Pancreas (tissue), 10 donors: Measurements from ENCODE around the gene PCDH1. TPM values are rescaled to one million over a fixed set of nuclear protein-coding genes. Genes with fewer than 3 reads are reported as not detected.
"Not testable (repeated sequence)": the region's sequence is repeated elsewhere in the genome, so short reads cannot be mapped to it uniquely, and the experiment has no call there.

Source experiments
- ATAC-seq, 4 donors: fragments of 200-7000 bp; cut with Tn5 transposase; one replicate each; pipeline versions ENCODE4 v1.8.0 to v1.9.1; 2020; ENCODE audit warnings: mild to moderate bottlenecking in 4 of 4, moderate library complexity in 4 of 4
- DNase-seq, 6 donors: peaks; one replicate each; pipeline ENCODE4 v3.0.0-alpha.2; 2020
- FAIRE-seq: peaks from 2 replicates; lab custom pipeline; 2012; peaks lifted over from hg19 to GRCh38; lab: Jason Lieb, UNC
- H3K27ac ChIP-seq, 4 donors: fragments of 200-600 bp; sonication (generic); 1 replicate in 3 of 4; 2 replicates in 1 of 4; pipeline versions ENCODE4 v1.5.0 to v1.8.0; 2020
- H3K27me3 ChIP-seq, 4 donors: fragments of 200-600 bp; one replicate each; pipeline ENCODE4 v1.8.0; 2021
- H3K36me3 ChIP-seq, 3 donors: fragments of 200-600 bp; sonication (generic) in 1 of 3; one replicate each; pipeline versions ENCODE4 v1.5.0 to v1.8.0; 2020 to 2021
- H3K4me1 ChIP-seq, 3 donors: fragments of 200-600 bp; one replicate each; pipeline ENCODE4 v1.8.0; 2021
- H3K4me3 ChIP-seq, 4 donors: fragments of 200-600 bp; sonication (generic) in 2 of 4; one replicate each; pipeline versions ENCODE4 v1.5.0 to v1.8.0; 2020 to 2021
- H3K9me3 ChIP-seq, 4 donors: fragments of 200-600 bp; one replicate each; pipeline ENCODE4 v1.8.0; 2021
- WGBS, 2 donors: extraction: QIAGEN DNeasy Blood & Tissue Kit; methylation state at CpG; one replicate each; pipeline ENCODE4 v1.1.7; 2013; 5-methylcytosine and 5-hydroxymethylcytosine counted together
- intact Hi-C, 3 donors: fragments of 100-400 bp; cut with DNase I; formaldehyde crosslinking; loops; one replicate each; pipeline versions ENCODE4 v1.11.1 to v1.14.2; 2022
- polyA plus RNA-seq, 2 donors: library from polyadenylated mRNA; stranded (reverse); fragments of 200-250 nt; gene quantifications; one replicate each; pipeline ENCODE4 v1.2.3, GENCODE V29; 2013
- total RNA-seq, 6 donors: library from RNA; stranded (reverse); fragmentation: NEBNext Ultra II Directional in 4 of 6; extraction: Animal tissue kit (Norgen Biotek cat#: 25700) in 4 of 6; gene quantifications; one replicate each; pipeline versions ENCODE4 v1.2.1 to v1.2.4, GENCODE V29; 2021 to 2023
- TF ChIP-seq, protein P1 (sequence below), 4 donors: fragments of 200-600 bp; sonication (generic) in 3 of 4; IDR thresholded peaks; one replicate each; pipeline versions ENCODE4 v1.5.0 to v1.8.0; 2021; ENCODE audit warnings: antibody characterized with exemption in 4 of 4
- donor health status: healthy with polysubstance abuse.
- donor health status: DM: no; HTN: no; CAD: no; lungs with moderate emphysema.
- donor health status: DM: no; HTN: no; CAD: no.
- donor health status: control.
- donor health status: control.
- donor health status: Bipolar disorder and iron deficiency.
- donor health status: DM: yes; HTN: yes; CAD: no.
- donor health status: DM: no; HTN: no; CAD: no.
- donor health status: DM: no; HTN: no; CAD: no.
- donor health status: DM: yes; HTN: yes; CAD: no.

Gene PCDH1
- total and polyA plus RNA-seq, 8 donors, result 6.8 to 30.7 (median 13.4) TPM

DNA sequence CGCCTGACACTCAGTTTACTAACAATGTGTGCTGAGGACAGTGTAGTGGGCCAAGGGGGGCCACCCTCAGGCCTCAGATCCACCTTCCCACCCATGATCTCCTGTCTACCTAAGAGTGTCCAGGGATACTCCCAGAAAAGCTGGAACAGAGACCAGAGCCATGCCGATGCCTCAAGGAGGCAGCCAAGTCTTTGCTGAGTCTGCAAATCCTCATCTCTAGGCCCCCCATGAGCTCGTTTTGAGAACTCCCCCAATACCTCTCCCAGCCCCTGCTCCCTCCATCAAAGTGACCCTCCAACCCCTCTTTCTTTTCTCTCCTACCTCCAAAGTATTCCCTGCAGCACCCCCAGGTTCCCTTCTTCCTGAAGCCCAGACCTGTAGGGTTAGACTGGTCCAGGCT, 53.5 kb downstream of the PCDH1 start:
- ATAC-seq, result no peak
- TF ChIP-seq, protein P1, sequence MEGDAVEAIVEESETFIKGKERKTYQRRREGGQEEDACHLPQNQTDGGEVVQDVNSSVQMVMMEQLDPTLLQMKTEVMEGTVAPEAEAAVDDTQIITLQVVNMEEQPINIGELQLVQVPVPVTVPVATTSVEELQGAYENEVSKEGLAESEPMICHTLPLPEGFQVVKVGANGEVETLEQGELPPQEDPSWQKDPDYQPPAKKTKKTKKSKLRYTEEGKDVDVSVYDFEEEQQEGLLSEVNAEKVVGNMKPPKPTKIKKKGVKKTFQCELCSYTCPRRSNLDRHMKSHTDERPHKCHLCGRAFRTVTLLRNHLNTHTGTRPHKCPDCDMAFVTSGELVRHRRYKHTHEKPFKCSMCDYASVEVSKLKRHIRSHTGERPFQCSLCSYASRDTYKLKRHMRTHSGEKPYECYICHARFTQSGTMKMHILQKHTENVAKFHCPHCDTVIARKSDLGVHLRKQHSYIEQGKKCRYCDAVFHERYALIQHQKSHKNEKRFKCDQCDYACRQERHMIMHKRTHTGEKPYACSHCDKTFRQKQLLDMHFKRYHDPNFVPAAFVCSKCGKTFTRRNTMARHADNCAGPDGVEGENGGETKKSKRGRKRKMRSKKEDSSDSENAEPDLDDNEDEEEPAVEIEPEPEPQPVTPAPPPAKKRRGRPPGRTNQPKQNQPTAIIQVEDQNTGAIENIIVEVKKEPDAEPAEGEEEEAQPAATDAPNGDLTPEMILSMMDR (IDR thresholded peaks at IDR 0.05), result no peak
- DNase-seq, result no peak
- H3K4me1 ChIP-seq, result no peaks in the 10 kb centered on the region
- H3K4me3 ChIP-seq, result no peak overlapping the region
- no peak for FAIRE-seq
- no peaks in the 10 kb centered on the region for H3K27me3 ChIP-seq
- no peaks in the 10 kb centered on the region for H3K36me3 ChIP-seq
- no peak overlapping the region for H3K27ac ChIP-seq
- intact Hi-C loops, result no loop called here
- WGBS, 2 donors, result 67 to 69% methylated on average over 3 of the region's 3 CpGs
- H3K9me3 ChIP-seq, result no peaks in the 10 kb centered on the region

DNA sequence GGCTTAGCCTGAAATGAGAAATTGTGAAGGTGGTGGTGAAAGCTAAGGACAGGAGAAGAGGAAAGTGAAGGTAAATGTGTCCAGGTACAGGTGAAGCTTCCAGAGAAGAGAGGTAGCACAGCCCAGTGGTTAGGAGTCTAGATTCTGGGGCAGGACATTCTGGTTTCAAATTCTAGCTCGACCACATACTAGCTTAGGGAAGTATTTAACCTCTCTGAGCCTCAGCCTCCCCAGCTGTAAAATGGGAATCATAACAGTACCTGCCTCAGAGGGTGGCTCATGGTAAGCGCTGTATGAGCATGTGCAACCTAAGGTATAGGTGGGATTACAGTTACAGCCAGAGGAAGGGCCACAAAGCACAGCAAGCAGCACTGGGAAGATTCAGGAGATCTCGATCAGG, 55.2 kb downstream of the PCDH1 start:
- H3K9me3 ChIP-seq, result no peaks in the 10 kb centered on the region
- no peaks in the 10 kb centered on the region for H3K4me1 ChIP-seq
- DNase-seq, result no peak
- FAIRE-seq, result no peak
- no peak overlapping the region for H3K4me3 ChIP-seq
- intact Hi-C loops, result no loop called here
- TF ChIP-seq, protein P1 (IDR thresholded peaks at IDR 0.05), result no peak
- H3K36me3 ChIP-seq, result no peaks in the 10 kb centered on the region
- no peak for ATAC-seq
- H3K27me3 ChIP-seq, result no peaks in the 10 kb centered on the region
- WGBS, 2 donors, result 76 to 82% methylated on average over 3 of the region's 3 CpGs
- H3K27ac ChIP-seq, result no peak overlapping the region

DNA sequence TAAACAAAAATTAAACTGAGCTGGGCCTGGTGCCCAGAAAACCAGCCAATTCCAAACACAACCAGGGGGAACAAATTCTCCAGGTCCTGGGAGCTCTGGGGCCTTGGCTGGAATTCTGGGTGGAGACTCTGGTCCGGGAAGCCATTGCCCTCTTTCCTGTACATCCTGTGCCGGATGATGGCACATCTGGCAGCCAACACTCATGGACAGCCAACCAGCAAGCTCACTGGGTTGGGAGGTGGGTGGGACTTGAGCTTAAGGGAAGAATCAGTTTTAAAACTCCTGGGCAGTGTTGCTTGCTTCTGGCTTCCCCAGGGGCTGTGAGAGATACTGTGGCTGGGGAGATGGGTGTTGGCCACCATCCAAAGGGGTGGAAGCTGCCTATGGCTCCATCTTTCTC, 56.1 kb downstream of the PCDH1 start:
- ATAC-seq (no peak), DNase-seq (no peak), FAIRE-seq (no peak)
- intact Hi-C loops, result no loop called here
- TF ChIP-seq, protein P1 (IDR thresholded peaks at IDR 0.05), result no peak
- H3K36me3 ChIP-seq, result no peaks in the 10 kb centered on the region
- H3K27me3 ChIP-seq, result no peaks in the 10 kb centered on the region
- 48 to 62% methylated on average over 2 of the region's 2 CpGs for WGBS, 2 donors
- no peak overlapping the region for H3K27ac ChIP-seq
- no peaks in the 10 kb centered on the region for H3K4me1 ChIP-seq
- no peaks in the 10 kb centered on the region for H3K9me3 ChIP-seq
- H3K4me3 ChIP-seq, result no peak overlapping the region

DNA sequence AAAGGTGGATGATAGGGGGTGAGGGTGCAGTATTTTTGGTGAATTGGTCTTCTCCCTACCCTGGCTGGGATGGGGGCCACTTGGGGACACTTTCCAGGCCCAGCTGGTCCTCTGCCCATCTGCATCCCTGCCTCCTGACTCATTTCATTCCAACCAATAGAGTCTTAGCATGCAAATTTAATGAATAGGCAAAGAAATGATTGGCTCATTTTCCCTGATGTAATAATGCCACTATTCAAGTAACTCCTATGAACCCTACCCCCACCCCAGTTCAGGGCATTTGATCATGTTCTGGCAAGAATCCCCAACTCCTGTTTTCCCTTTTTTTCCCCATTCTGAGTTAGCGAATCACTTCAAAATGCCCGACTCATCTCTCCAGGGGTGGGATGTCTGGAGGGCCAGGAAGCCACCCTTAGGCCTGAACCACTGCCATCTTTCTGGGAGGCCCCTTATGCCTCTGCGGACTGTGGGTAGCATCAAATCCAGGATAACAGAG, 56.7 kb downstream of the PCDH1 start:
- TF ChIP-seq, protein P1 (IDR thresholded peaks at IDR 0.05), result no peak
- no peaks in the 10 kb centered on the region for H3K36me3 ChIP-seq
- ATAC-seq, result no peak
- no peak for FAIRE-seq
- no peak overlapping the region for H3K27ac ChIP-seq
- no peaks in the 10 kb centered on the region for H3K27me3 ChIP-seq
- no peak overlapping the region for H3K4me3 ChIP-seq
- intact Hi-C loops, result no loop called here
- H3K4me1 ChIP-seq, result no peaks in the 10 kb centered on the region
- DNase-seq, result no peak
- WGBS, 2 donors, result 74 to 76% methylated on average over 3 of the region's 3 CpGs
- no peaks in the 10 kb centered on the region for H3K9me3 ChIP-seq

DNA sequence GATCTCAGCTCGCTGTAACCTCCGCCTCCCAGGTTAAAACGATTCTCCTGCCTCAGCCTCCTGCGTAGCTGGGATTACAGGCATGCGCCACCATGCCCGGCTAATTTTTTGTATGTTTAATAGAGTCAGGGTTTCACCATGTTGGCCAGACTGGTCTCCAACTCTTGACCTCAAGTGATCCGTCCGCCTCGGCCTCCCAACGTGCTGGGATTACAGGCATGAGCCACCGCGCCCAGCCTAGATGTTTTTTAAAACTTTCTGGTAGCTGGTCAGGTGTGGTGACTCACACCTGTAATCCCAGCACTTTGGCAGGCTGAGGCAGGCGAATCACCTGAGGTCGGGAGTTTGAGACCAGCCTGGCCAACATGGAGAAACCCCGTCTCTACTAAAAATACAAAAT, 57.5 kb downstream of the PCDH1 start:
- H3K4me3 ChIP-seq, H3K9me3 ChIP-seq, FAIRE-seq, H3K27me3 ChIP-seq, DNase-seq, H3K27ac ChIP-seq, H3K4me1 ChIP-seq, H3K36me3 ChIP-seq, intact Hi-C loops, ATAC-seq: not testable (repeated sequence)
- 88 to 90% methylated on average over 15 of the region's 15 CpGs for WGBS, 2 donors
